Cardiac septum (tissue), 1 donor: Measurements from ENCODE around the gene PYURF. TPM values are rescaled to one million over a fixed set of nuclear protein-coding genes. Genes with fewer than 3 reads are reported as not detected.

ENCODE experiments used
- DNase-seq: peaks from one replicate; pipeline ENCODE4 v3.0.0-alpha.2; 2020; ENCODE audit warnings: low spot score
- intact Hi-C: fragments of 100-400 bp; cut with DNase I; formaldehyde crosslinking; loops from one replicate; pipeline ENCODE4 v1.14.0; 2022
- total RNA-seq: library from RNA; stranded (reverse); fragmentation: NEBNext Ultra II Directional; extraction: Animal tissue kit (Norgen Biotek cat#: 25700); gene quantifications from one replicate; pipeline ENCODE4 v1.2.1, GENCODE V29; 2021
- donor health status: DM: no; HTN: no; CAD: no.

PYURF gene
- total RNA-seq, 1 donor from 2014 or later: 50.8 TPM

DNA sequence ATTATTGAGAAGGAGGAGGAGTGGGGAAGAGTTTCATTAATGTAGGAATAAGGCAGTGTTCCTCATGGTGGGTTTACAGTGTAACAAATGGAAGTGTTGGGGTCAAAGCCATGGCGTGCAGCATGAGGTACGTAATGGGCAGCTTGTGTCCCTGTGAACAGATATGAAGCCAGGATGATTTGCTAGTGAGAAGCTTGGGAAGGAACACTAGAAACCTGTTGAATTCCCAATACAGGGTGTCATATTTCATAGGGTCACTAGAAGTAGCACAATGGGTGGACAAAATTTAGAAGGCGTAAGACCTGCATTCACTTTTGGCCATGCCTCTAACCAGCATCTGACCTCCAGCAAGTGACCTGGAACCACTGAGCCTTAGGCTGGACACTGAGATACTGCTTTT lies 6.8 kb downstream of the PYURF start:
- DNase-seq: no peak
- intact Hi-C loops: loop anchor here (5.0 to 10.0 kb wide), 2 partner anchors 139 to 482 kb away; partner anchors contain the start of gene HERC6

GRCh38 chr4:88514557-88515511 lies 8.7 kb downstream of the PYURF start:
- DNase-seq: no peak
- intact Hi-C loops: loop anchor here (1.0 to 10.0 kb wide), 4 partner anchors 58 to 480 kb away; partner anchors contain the start of genes HERC5 and HERC6

DNA sequence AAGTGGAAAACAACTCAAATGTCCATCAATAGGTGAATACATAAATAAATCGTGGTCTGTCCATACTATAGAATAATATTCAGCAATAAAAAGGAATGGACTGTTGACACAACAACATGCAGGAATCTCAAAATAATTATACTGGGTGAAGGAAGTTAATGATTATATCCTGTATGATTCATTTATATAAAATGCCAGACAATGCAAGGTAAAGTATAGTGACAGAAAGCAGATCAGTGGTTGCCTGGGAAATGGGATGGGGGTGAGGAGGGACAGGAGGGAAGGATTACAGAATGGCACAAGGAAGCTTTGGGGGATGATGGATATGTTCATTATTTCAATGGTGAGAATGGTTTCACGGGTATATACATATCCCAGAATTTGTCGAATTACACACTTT lies 12.3 kb downstream of the PYURF start:
- no peak for DNase-seq
- intact Hi-C loops: loop anchor here (10.0 kb wide), 1 partner anchor 476 kb away; no protein-coding TSS in a partner anchor

DNA sequence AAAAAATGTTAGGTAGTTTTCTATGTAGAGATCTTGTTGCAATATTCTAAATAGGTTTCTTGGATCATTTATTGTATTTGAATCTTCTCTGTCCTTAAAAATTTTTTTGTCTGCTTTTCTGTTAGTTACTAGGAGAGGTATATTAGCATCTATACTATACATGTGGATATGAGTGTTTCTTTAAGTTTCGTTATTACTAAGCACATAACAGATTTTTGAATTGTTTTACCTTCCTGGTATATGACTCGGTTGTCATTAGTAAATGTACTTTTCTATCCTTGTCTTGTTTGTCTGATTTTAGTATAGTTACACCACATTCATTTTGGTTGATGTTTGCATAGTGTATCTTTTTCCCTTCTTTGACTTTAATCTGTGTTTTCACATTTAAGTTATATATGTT lies 20.2 kb downstream of the PYURF start:
- no peak for DNase-seq
- intact Hi-C loops: no loop called here

DNA sequence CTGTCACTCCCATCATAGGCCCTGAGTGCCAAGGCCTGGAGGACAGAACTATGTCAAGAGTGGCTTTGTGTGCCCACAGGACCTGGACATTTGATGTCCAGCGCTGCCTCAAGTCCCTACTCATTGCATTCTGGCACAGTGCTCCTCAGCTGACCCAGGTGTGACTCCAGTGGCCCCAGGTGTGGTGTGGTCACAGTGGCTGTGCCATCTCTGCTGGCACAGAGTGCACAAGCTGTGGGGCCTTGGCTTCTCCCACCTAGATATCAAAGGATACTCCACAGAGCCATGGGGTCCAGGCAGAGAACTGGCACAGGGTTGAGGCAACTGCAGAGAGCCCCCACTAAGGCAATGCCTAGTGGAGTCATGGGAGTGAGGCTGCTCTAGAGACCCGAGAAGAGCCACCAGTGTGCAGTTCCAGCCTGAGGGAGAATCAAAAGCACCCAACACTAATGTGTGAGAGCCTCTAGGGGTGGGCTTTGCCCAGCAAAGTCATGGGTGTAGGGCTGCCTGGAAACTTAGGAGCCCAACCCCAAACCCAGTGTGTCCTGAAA lies 25.6 kb downstream of the PYURF start:
- DNase-seq: no peak
- intact Hi-C loops: no loop called here

- intact Hi-C loops: no loop called here
- DNase-seq: no peak
These were observed 34.3 kb downstream of the PYURF start for GRCh38 chr4:88489100-88489761.

DNA sequence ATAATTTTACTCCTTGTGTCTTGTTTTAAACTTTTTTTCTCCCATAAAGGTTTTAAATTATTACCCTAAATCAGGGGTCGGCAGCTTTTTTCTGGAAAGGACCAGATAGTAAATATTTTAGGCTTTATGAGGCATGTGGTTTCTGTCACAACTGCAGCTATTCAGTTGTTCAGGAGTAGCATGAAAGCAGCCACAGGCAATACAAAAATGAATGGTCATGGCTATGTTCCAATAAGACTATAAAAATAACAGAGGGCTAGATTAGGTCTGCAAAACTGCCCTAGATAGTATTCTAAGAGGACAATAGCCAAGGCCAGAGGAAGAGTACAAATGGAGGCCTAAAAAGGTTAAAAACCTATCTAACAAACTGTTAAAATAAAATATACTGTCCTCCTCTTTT lies 42.0 kb downstream of the PYURF start:
- intact Hi-C loops: no loop called here
- no peak for DNase-seq

- no peak for DNase-seq
- intact Hi-C loops: no loop called here
These were observed 45.3 kb downstream of the PYURF start for GRCh38 chr4:88478247-88478646.

- intact Hi-C loops: no loop called here
- no peak for DNase-seq
These were observed 46.2 kb downstream of the PYURF start for GRCh38 chr4:88477229-88477860.

Other genes starting within 250 kb of the PYURF start
- 210 TPM for gene PPM1K, start 239.2 kb downstream of the PYURF start, total RNA-seq
- gene HERC6, start 144.9 kb downstream of the PYURF start, total RNA-seq: 10.0 TPM
- gene HERC5, start 66.7 kb downstream of the PYURF start, total RNA-seq: 1.9 TPM
- 46.3 TPM for gene HERC3, start 68.7 kb upstream of the PYURF start, total RNA-seq
- 7.0 TPM for gene NAP1L5, start 174.1 kb upstream of the PYURF start, total RNA-seq